Stomach (tissue), 9 donors: ENCODE measurements around the gene CLNS1A. TPM values are rescaled to one million over a fixed set of nuclear protein-coding genes. Genes with fewer than 3 reads are reported as not detected.
"Not testable (repeated sequence)": the region's sequence is repeated elsewhere in the genome, so short reads cannot be mapped to it uniquely, and the experiment has no call there.

Source experiments
- DNase-seq, 2 donors: peaks; one replicate each; pipeline versions ENCODE4 v3.0.0 to v3.0.0-alpha.2; 2013 to 2019
- H3K27ac ChIP-seq, 5 donors: fragments of 200-600 bp in 4 of 5; sonication (generic) in 4 of 5; one replicate each; pipeline ENCODE4 v1.5.1; 2013 to 2019; ENCODE audit warnings: mild to moderate bottlenecking in 1 of 5, moderate library complexity in 1 of 5
- H3K27me3 ChIP-seq, 3 donors: fragments of 200-600 bp; sonication (generic); one replicate each; pipeline ENCODE4 v1.5.1; 2017 to 2019; ENCODE audit warnings: mixed run types in 1 of 3
- H3K36me3 ChIP-seq, 4 donors: fragments of 200-600 bp; sonication (generic); 1 replicate in 3 of 4; 2 replicates in 1 of 4; pipeline ENCODE4 v1.5.1; 2016 to 2019
- H3K4me1 ChIP-seq, 4 donors: fragments of 200-600 bp; sonication (generic); one replicate each; pipeline ENCODE4 v1.5.1; 2016 to 2019
- H3K4me3 ChIP-seq, 4 donors: fragments of 200-600 bp; sonication (generic) in 3 of 4; one replicate each; pipeline ENCODE4 v1.5.1; 2016 to 2019; ENCODE audit warnings: mild to moderate bottlenecking in 1 of 4
- H3K9me3 ChIP-seq, 4 donors: fragments of 200-600 bp; sonication (generic); one replicate each; pipeline ENCODE4 v1.5.1; 2016 to 2019
- CTCF ChIP-seq, 7 experiments: fragments of 450-650 bp in 4 of 7; fragments of 200-600 bp in 3 of 7; sonication (generic) in 3 of 7; IDR thresholded peaks; one replicate each; pipeline ENCODE4 v1.5.1; 2016 to 2019; ENCODE audit warnings: antibody characterized with exemption in 7 of 7, control low read depth in 2 of 7, mild to moderate bottlenecking in 1 of 7
- EP300 ChIP-seq: sonication (generic); formaldehyde crosslinking; IDR thresholded peaks from one replicate; pipeline ENCODE4 v1.6.1; 2017; ENCODE audit warnings: antibody characterized with exemption
- POLR2A ChIP-seq, 4 donors: fragments of 450-650 bp; IDR thresholded peaks; one replicate each; pipeline ENCODE4 v1.6.1; 2016; ENCODE audit warnings: antibody characterized with exemption in 4 of 4, control low read depth in 2 of 4, mild to moderate bottlenecking in 1 of 4, moderate library complexity in 1 of 4
- POLR2AphosphoS5 ChIP-seq, 3 donors: sonication (generic); formaldehyde crosslinking; IDR thresholded peaks; one replicate each; pipeline ENCODE4 v1.6.1; 2016; ENCODE audit warnings: antibody characterized with exemption in 3 of 3
- whole genome bisulfite sequencing, 5 donors: extraction: QIAGEN DNeasy Blood & Tissue Kit in 3 of 5; methylation state at CpG; one replicate each; pipeline versions ENCODE4 v1.1.5 to v1.1.7; 2013 to 2018; 5-methylcytosine and 5-hydroxymethylcytosine counted together
- intact Hi-C: fragments of 100-400 bp; cut with DNase I; formaldehyde crosslinking; loops from one replicate; pipeline ENCODE4 v1.15.1; 2023; ENCODE audit warnings: low total_unique reads
- polyA plus RNA-seq, 3 donors: library from polyadenylated mRNA; stranded (reverse); fragments of 200-250 nt; gene quantifications; one replicate each; pipeline ENCODE4 v1.2.3, GENCODE V29; 2013
- total RNA-seq, 5 donors: library from RNA; depleted of rRNA; stranded (reverse); fragments of >200 nt; gene quantifications; one replicate each; pipeline versions ENCODE4 v1.1.0 to v1.2.3, GENCODE V29; 2014 to 2016
- donor health status: healthy with polysubstance abuse.
- donor health status: Bipolar disorder and iron deficiency.
- donor health status: healthy.

Gene CLNS1A
- total and polyA plus RNA-seq, 8 donors = 37.8 to 98.6 (median 81.0) TPM

DNA sequence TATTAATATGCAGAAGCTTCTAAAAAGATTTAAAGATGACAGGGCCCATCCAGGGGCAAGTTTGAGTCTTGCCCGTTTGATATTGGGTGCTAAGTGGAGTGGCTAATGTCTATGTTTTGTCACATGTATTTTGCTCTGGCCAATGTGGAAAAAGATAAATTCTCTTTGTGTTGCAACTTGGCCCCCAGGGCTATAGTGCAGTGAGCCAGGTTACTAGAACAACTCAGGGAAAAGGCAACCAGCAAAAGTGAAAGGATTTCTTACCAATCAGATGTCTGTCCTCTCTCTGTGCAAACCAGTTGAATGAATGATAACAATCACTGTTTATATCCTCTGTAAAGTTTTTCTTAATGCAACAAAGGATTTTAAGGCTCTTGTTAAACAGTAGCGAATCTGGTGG is 4.6 kb upstream of the CLNS1A start:
- peaks cover 0 to 18% (median 7%) of the 10 kb centered on the region in 4 donors for H3K4me1 ChIP-seq
- WGBS, 5 donors = 60 to 82% (median 68%) methylated on average over 2 of the region's 2 CpGs
- DNase-seq = no peak
- intact Hi-C loops = no loop called here
- H3K36me3 ChIP-seq = no peaks in the 10 kb centered on the region
- H3K27ac ChIP-seq = peak overlapping the region in 1 of 5 donors; percentile 38
- no peak for TF ChIP-seq POLR2A (IDR thresholded peaks at IDR 0.05)
- no peak for TF ChIP-seq EP300
- TF ChIP-seq POLR2AphosphoS5 (IDR thresholded peaks at IDR 0.05) = no peak
- TF ChIP-seq CTCF (IDR thresholded peaks at IDR 0.05) = no peak
- no peaks in the 10 kb centered on the region for H3K9me3 ChIP-seq
- H3K4me3 ChIP-seq = no peak overlapping the region
- no peaks in the 10 kb centered on the region for H3K27me3 ChIP-seq

DNA sequence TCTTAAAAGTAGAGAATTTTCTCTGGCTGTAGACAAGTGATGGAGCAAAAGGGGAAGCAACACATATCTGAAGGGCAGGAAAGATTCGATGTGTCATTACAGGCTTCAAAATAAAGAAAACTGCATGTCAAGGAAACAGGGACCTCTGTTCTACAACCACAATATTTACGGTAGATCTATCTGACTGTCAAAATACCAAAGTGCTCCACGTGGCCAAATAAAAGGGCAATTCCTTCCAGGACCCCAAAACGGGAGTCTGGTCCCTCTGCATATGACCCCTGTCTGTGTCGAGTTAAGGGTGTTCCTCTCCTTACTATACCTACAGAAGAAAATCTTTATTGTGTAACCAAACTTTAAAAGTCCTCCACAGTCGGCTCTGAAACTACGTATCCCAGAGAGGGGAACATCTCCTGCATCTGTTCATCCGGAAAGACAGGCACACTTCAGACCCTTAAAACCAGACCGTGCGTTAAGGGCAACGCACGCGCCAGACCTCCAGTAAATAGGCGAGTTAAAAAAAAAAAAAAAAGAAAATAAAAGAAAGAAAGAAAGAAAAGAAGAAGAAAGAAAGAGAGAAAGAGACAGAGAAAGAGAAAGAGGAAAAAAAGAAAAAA is 756 bp downstream of the CLNS1A start:
- H3K27ac ChIP-seq = peak overlapping the region in 4 of 5 donors; percentile 80 to 85 (median 82)
- H3K4me3 ChIP-seq = peak overlapping the region; percentile 80 to 97 (median 86)
- H3K27me3 ChIP-seq = no peaks in the 10 kb centered on the region
- TF ChIP-seq CTCF (IDR thresholded peaks at IDR 0.05) (no peak), EP300 (no peak), POLR2A (IDR thresholded peaks at IDR 0.05) (no peak), POLR2AphosphoS5 (IDR thresholded peaks at IDR 0.05) (no peak)
- WGBS, 5 donors = 1 to 2% (median 2%) methylated on average over 14 of the region's 14 CpGs
- DNase-seq = peak in 1 of 2 donors; percentile 15
- intact Hi-C loops = no loop called here
- H3K4me1 ChIP-seq = peaks cover 15 to 47% (median 33%) of the 10 kb centered on the region in 4 donors
- H3K9me3 ChIP-seq = no peaks in the 10 kb centered on the region
- no peaks in the 10 kb centered on the region for H3K36me3 ChIP-seq

- H3K36me3 ChIP-seq, H3K27me3 ChIP-seq, intact Hi-C loops, H3K4me3 ChIP-seq, H3K9me3 ChIP-seq, DNase-seq: not testable (repeated sequence)
- Histone ChIP-seq H3K4me1 (peaks cover 15 to 64% (median 42%) of the 10 kb centered on the region in 4 donors), H3K27ac (peak overlapping the region in 2 of 5 donors; percentile 40 to 63)
- 79 to 95% (median 80%) methylated on average over 5 of the region's 5 CpGs for WGBS, 5 donors
Observed at GRCh38 chr11:77633926-77634325, 3.7 kb downstream of the CLNS1A start.

- no peak for TF ChIP-seq EP300
- TF ChIP-seq CTCF (IDR thresholded peaks at IDR 0.05) = no peak
- no peak for TF ChIP-seq POLR2A (IDR thresholded peaks at IDR 0.05)
- no peak for TF ChIP-seq POLR2AphosphoS5 (IDR thresholded peaks at IDR 0.05)
- Histone ChIP-seq H3K9me3 (no peaks in the 10 kb centered on the region), H3K4me1 (peaks cover 6 to 39% (median 21%) of the 10 kb centered on the region in 4 donors), H3K27me3 (no peaks in the 10 kb centered on the region), H3K4me3 (no peak overlapping the region), H3K36me3 (peaks cover 0 to 41% (median 34%) of the 10 kb centered on the region in 4 donors), H3K27ac (no peak overlapping the region)
- 77 to 84% (median 79%) methylated on average over 4 of the region's 4 CpGs for WGBS, 5 donors
- DNase-seq = no peak
- intact Hi-C loops = no loop called here
Observed at GRCh38 chr11:77630157-77630710, 7.4 kb downstream of the CLNS1A start.
